ENCODE measurements around the gene CEP131. TPM values are rescaled to one million over a fixed set of nuclear protein-coding genes. Genes with fewer than 3 reads are reported as not detected.

CEP131 gene
- total RNA-seq: 16.5 and 19.0 TPM in 2 replicates

DNA sequence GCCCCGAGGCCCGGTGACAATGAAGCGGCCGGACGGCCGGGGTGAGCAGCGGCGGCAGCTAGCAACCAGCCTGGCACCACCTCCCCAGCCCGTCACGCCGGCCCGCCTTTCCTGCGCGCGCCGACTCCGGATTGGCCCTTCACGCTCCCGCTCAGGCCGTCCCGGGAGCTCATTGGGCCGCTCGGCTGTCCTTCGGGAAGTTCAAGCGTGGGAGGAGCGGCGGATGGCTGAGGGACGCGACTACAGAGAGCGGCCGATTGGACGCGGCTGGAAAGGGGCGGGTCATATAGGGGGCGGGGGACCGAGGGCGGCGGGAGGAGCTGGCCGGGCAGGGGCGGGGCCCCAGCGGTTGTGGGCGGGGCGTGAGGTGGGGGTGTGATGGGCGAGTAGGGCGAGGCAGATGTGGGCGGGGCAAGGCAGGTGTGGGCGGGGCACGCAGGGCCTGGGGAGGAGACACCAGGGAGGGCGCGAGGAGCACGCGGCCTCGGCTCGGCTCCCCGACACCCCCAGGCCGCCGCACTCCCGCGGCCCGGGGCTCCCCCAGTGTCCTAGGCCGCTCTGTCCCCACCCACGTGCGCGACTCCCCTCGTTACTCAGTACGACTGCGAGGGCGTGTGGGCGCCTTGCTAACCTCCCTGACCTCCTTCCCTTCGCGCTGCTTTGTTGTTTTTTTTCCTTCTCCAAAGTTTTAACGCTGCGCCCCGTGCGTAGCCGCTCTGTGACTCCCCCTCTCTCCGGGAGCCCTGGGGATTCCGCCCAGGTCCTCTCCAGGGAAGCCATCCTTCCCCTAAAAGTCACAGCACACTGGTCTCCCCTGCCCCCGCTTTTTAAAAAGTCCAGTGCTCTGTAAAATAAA, at the start of gene CEP131:
Gene CEP131 (minus strand): TSS at position 60 of the 856 bp plus-strand sequence. CDS start 2,909 bp downstream, outside the sequence.

GRCh38 chr17:81238815-81239713, 16.3 kb upstream of the CEP131 start, which contains the start of the genes NDUFAF8 and TEPSIN:
Gene NDUFAF8, plus strand, starts transcription at chr17:81239318. Its CDS starts 46 bp downstream, at chr17:81239364.
Gene TEPSIN, minus strand, starts transcription at chr17:81239055. Its CDS starts 22 bp downstream, at chr17:81239033.

DNA sequence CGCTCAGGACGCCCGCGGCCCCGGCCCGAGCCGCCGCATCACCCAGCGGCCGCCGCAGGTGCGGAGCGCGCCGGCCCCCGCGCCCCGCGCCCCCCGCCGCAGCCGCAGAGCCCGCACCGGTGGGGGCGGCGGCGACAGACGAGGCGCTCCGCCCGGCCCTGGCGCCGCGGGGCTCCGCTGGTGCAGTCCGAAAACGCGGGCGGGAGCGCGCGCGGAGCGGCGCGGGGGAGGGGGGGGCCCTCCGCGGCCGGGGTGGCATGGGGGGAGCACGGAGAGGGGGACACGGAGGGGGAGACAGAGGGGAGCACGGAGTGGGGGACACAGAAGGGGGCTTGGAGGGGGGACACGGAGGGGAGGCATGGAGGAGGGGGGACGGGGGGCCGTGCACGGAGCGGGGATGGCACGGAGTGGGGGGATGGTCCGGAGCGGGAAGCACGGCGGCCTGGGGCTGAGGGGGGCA, 56.7 kb downstream of the CEP131 start, which contains the start of gene AATK:
Gene AATK (minus strand): TSS at position 189 of the 460 bp plus-strand sequence. CDS start 229 bp downstream, outside the sequence.

GRCh38 chr17:81165246-81166032, 57.3 kb downstream of the CEP131 start, which contains the start of gene PVALEF:
Gene PVALEF, plus strand, starts transcription at chr17:81165507. Its CDS starts 15,720 bp downstream, at chr17:81181227.

Other genes starting within 250 kb of the CEP131 start
- gene CHMP6, start 231.1 kb downstream of the CEP131 start, total RNA-seq: 21.9 and 22.7 TPM in 2 replicates
- 47.9 and 53.3 TPM in 2 replicates for gene BAIAP2, start 187.8 kb downstream of the CEP131 start, total RNA-seq
- not detected in 2 replicates for gene PVALEF, start 57.5 kb downstream of the CEP131 start, total RNA-seq
- gene AATK, start 56.7 kb downstream of the CEP131 start, total RNA-seq: not detected in 2 replicates
- gene TEPSIN, start 16.1 kb upstream of the CEP131 start, total RNA-seq: 13.6 and 17.3 TPM in 2 replicates
- gene NDUFAF8, start 16.4 kb upstream of the CEP131 start, total RNA-seq: 42.7 and 60.8 TPM in 2 replicates
- gene SLC38A10, start 72.3 kb upstream of the CEP131 start, total RNA-seq: 88.4 and 101 TPM in 2 replicates
- gene BAHCC1, start 172.5 kb upstream of the CEP131 start, total RNA-seq: 6.3 and 7.3 TPM in 2 replicates

Data from myometrial cell (primary cell).